GM12878 (cell line): ENCODE measurements around the gene BRD1. TPM values are rescaled to one million over a fixed set of nuclear protein-coding genes. Genes with fewer than 3 reads are reported as not detected.

Experiments
- ATAC-seq: fragments of 200-7000 bp; cut with Tn5 transposase; 3 replicates; pipeline ENCODE4 v1.9.1; 2020; ENCODE audit warnings: mild to moderate bottlenecking, moderate library complexity
- BruUV-seq: library from RNA; stranded (reverse); fragments of 400-500 nt; replicated peaks from 2 replicates; lab custom pipeline; 2021; lab: Mats Ljungman, UMichigan
- CTCF ChIA-PET: fragments of 300-600 bp; sonication (Branson Sonifier 250); formaldehyde crosslinking; extraction: SDS; loops from one replicate; lab custom pipeline; 2021; ENCODE audit warnings: inconsistent platforms; lab: Yijun Ruan, JAX
- POLR2A ChIA-PET: fragments of 350-600 bp; formaldehyde crosslinking; extraction: SDS; loops from one replicate; lab custom pipeline; 2021; ENCODE audit warnings: inconsistent platforms; lab: Charles Lee
- RAD21 ChIA-PET: fragments of 300-600 bp; sonication (Branson Sonifier 250); formaldehyde crosslinking; loops from one replicate; lab custom pipeline; 2023; ENCODE audit warnings: antibody characterized with exemption; ENCODE audit not compliant: unreplicated experiment; lab: Charles Lee
- SMC1A ChIA-PET: fragments of 300-600 bp; sonication (Branson Sonifier 250); formaldehyde crosslinking; loops from one replicate; lab custom pipeline; 2023; ENCODE audit not compliant: unreplicated experiment, uncharacterized antibody; lab: Charles Lee
- DNase-seq: peaks from one replicate; pipeline ENCODE4 v3.0.0-alpha.2; 2011; ENCODE audit warnings: low read depth, low spot score
- FAIRE-seq: peaks from 3 replicates; lab custom pipeline; 2011; peaks lifted over from hg19 to GRCh38; lab: Jason Lieb, UNC
- H2AFZ ChIP-seq: 2 replicates; pipeline ENCODE4 v1.6.0; 2011; ENCODE audit warnings: low read depth, low read length, control low read depth; ENCODE audit not compliant: control insufficient read depth
- H3K27ac ChIP-seq: 2 replicates; pipeline ENCODE4 v1.5.1; 2011; ENCODE audit warnings: control low read depth; ENCODE audit not compliant: control insufficient read depth, insufficient read depth
- H3K27me3 ChIP-seq, 2 experiments: replicated peaks in 1 of 2; 2 replicates each; pipeline versions ENCODE4 v1.6.0 to v1.6.1; 2011; ENCODE audit warnings: low read length in 1 of 2; ENCODE audit not compliant: control insufficient read depth in 2 of 2, insufficient read depth in 2 of 2
- H3K36me3 ChIP-seq, 2 experiments: 2 replicates each; pipeline ENCODE4 v1.5.1; 2011; ENCODE audit warnings: low read length in 1 of 2; ENCODE audit not compliant: control insufficient read depth in 2 of 2, insufficient read depth in 2 of 2
- H3K4me1 ChIP-seq: 2 replicates; pipeline ENCODE4 v1.6.1; 2011; ENCODE audit warnings: mild to moderate bottlenecking, low read length, moderate library complexity, mixed read lengths; ENCODE audit not compliant: control insufficient read depth, insufficient read depth
- H3K4me2 ChIP-seq: 2 replicates; pipeline ENCODE4 v1.6.0; 2011; ENCODE audit warnings: control low read depth; ENCODE audit not compliant: control insufficient read depth, insufficient read depth
- H3K4me3 ChIP-seq: fragments of 200-600 bp; sonication (generic); 2 replicates; pipeline ENCODE4 v1.5.1; 2016
- H3K79me2 ChIP-seq: 2 replicates; pipeline ENCODE4 v1.6.0; 2011; ENCODE audit warnings: low read length; ENCODE audit not compliant: control insufficient read depth, insufficient read depth
- H3K9ac ChIP-seq: 2 replicates; pipeline ENCODE4 v1.8.0; 2011; ENCODE audit warnings: low read length, control low read depth, mixed read lengths; ENCODE audit not compliant: control insufficient read depth, insufficient read depth
- H3K9me3 ChIP-seq: replicated peaks from 3 replicates; pipeline ENCODE4 v1.5.1; 2011; ENCODE audit warnings: mild to moderate bottlenecking, low read length; ENCODE audit not compliant: control insufficient read depth, insufficient read depth
- H4K20me1 ChIP-seq: 2 replicates; pipeline ENCODE4 v1.6.0; 2011; ENCODE audit not compliant: control insufficient read depth, insufficient read depth
- ASH2L ChIP-seq: fragments of 300-600, 200-600 bp; sonication (generic); IDR thresholded peaks from 2 replicates; pipeline ENCODE4 v1.6.1; 2017; ENCODE audit warnings: low read depth, mild to moderate bottlenecking, borderline replicate concordance
- BHLHE40 ChIP-seq, 2 experiments: fragments of 450-650 bp in 1 of 2; IDR thresholded peaks; 2 replicates each; pipeline ENCODE4 v1.6.1; 2011 to 2017; ENCODE audit warnings: low read depth in 2 of 2, borderline replicate concordance in 1 of 2, improper control_type of control experiment in 1 of 2, low read length in 1 of 2, mild to moderate bottlenecking in 1 of 2
- CREM ChIP-seq: IDR thresholded peaks from 2 replicates; pipeline ENCODE4 v1.6.1; 2014; ENCODE audit warnings: antibody characterized with exemption, low read depth
- JUNB ChIP-seq: IDR thresholded peaks from 2 replicates; pipeline ENCODE4 v1.6.1; 2016; ENCODE audit warnings: antibody characterized with exemption, mild to moderate bottlenecking
- MXI1 ChIP-seq: fragments of 150-350 bp; IDR thresholded peaks from 2 replicates; pipeline ENCODE4 v1.6.1; 2011; ENCODE audit warnings: low read depth, mild to moderate bottlenecking, inconsistent platforms, low read length, improper control_type of control experiment
- NBN ChIP-seq: fragments of 450-650 bp; IDR thresholded peaks from 2 replicates; pipeline ENCODE4 v1.6.1; 2016
- POLR2AphosphoS5 ChIP-seq: IDR thresholded peaks from 2 replicates; pipeline ENCODE4 v1.6.1; 2011; ENCODE audit warnings: mild to moderate bottlenecking, low read length, inconsistent platforms
- RB1 ChIP-seq: fragments of 450-650 bp; formaldehyde crosslinking; IDR thresholded peaks from 2 replicates; pipeline ENCODE4 v1.6.1; 2017; ENCODE audit warnings: mild to moderate bottlenecking, borderline replicate concordance
- RUNX3 ChIP-seq: IDR thresholded peaks from 2 replicates; pipeline ENCODE4 v1.6.1; 2012; ENCODE audit warnings: low read length, inconsistent platforms
- SIN3A ChIP-seq: IDR thresholded peaks from 2 replicates; pipeline ENCODE4 v1.6.1; 2012; ENCODE audit warnings: low read depth, low read length, improper control_type of control experiment
- SMAD5 ChIP-seq: IDR thresholded peaks from 2 replicates; pipeline ENCODE4 v1.6.1; 2016; ENCODE audit warnings: antibody characterized with exemption, low read depth
- STAT3 ChIP-seq: IDR thresholded peaks from 2 replicates; pipeline ENCODE4 v1.6.1; 2011; ENCODE audit warnings: low read depth, low read length, improper control_type of control experiment
- ZNF207 ChIP-seq: fragments of 450-650 bp; IDR thresholded peaks from 2 replicates; pipeline ENCODE4 v1.6.1; 2014; ENCODE audit warnings: antibody characterized with exemption, mild to moderate bottlenecking, borderline replicate concordance
- ZNF592 ChIP-seq: fragments of 450-650 bp; IDR thresholded peaks from 2 replicates; pipeline ENCODE4 v1.6.1; 2017; ENCODE audit warnings: mild to moderate bottlenecking, moderate library complexity
- WGBS: methylation state at CpG from one replicate; pipeline ENCODE4 v1.1.6; 2016; ENCODE audit warnings: low lambda C conversion rate; ENCODE audit not compliant: insufficient replicate concordance, insufficient coverage; ENCODE audit errors: missing lambda C conversion rate; 5-methylcytosine and 5-hydroxymethylcytosine counted together
- in situ Hi-C: fragments of 300-500 bp; cut with MboI; formaldehyde crosslinking; loops from 9 replicates; pipeline ENCODE4 v1.14.3; 2018; ENCODE audit warnings: mixed read lengths
- intact Hi-C: fragments of 100-400 bp; cut with micrococcal nuclease; formaldehyde crosslinking; loops from one replicate; pipeline ENCODE4 v1.14.2; 2022; ENCODE audit not compliant: unreplicated experiment
- polyA plus RNA-seq, 11 experiments: library from polyadenylated mRNA; depleted of rRNA in 4 of 11; unstranded in 6 of 11; stranded (reverse) in 5 of 11; fragments of >200 nt; fragmentation: Nextera tagmentation in 4 of 11; fragmentation: Illumina TruSeq in 1 of 11; extraction: Ambion mirVana in 4 of 11; extraction: Trizol in 1 of 11; gene quantifications; 1 replicate in 1 of 11; 2 replicates in 10 of 11; pipeline versions ENCODE4 v1.2.1 to v1.2.3, GENCODE V29; 2011 to 2016; ENCODE audit warnings: inconsistent platforms in 2 of 11, missing spikeins in 2 of 11, low read depth in 1 of 11
- total RNA-seq, 4 experiments: library from RNA; depleted of rRNA in 3 of 4; stranded (reverse); fragments of >200 nt in 3 of 4; fragmentation: Illumina TruSeq in 1 of 4; extraction: Trizol in 1 of 4; gene quantifications; 2 replicates each; pipeline versions ENCODE4 v1.2.1 to v1.2.3, GENCODE V29; 2013 to 2021
- TF ChIP-seq, protein P1 (sequence below): fragments of 450-650 bp; conservative IDR thresholded peaks from 2 replicates; pipeline ENCODE4 v1.6.1; 2017; ENCODE audit warnings: mild to moderate bottlenecking, moderate library complexity

BRD1 gene
- total and polyA plus RNA-seq, 10 of the 15 experiments (the other 5 are each of a cell fraction or from before 2014, with no cell fraction given) = 0.90 to 26.4 (median 7.1) TPM

DNA sequence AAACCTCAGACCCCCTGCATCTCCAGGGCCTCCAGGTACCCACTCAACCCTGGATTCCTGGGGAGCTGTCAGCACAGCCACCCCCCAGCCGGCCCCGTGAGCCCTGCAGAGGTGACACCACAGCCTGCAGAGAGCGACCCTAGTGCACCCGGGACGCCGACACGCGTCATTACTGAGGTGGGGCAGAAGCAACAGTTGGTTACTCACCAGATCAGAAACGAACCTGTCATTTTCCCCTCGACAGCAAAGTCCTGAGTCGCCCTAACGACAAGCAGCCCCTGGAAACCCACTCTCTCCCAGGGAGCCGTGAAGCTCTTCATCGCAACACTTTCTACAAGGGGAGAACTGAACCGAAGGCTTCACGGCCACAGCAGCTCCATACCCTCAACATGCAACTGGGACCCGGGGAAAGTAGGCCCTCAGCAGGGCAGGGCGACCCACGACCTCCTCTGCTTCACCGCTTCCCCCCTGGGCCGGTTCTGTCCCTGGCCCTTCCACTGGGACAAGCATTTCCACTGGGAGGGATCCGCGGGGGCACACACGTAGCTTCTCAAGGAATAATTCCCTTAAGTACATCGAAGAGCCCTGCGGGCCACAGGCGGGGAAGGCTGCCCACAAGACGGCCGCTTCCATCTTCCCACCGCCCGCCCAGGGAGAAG lies 1.6 kb downstream of the BRD1 start:
- DNase-seq (no peak), ATAC-seq (peak; percentile 67), FAIRE-seq (no peak)
- peaks cover 3% of the 10 kb centered on the region for H3K9me3 ChIP-seq
- H3K27me3 ChIP-seq = no peaks in the 10 kb centered on the region
- peak overlapping the region; percentile 80 for H3K4me2 ChIP-seq
- WGBS = 3% methylated on average over 31 of the region's 31 CpGs
- no peak overlapping the region for H2AFZ ChIP-seq
- in situ Hi-C loops (no loop called here), intact Hi-C loops (loop anchor here (2.0 kb wide), 1 partner anchor 93 kb away; the partner anchor contains the start of genes ALG12 and CRELD2)
- peak overlapping the region; percentile 89 for H3K4me3 ChIP-seq
- peak overlapping the region; percentile 78 for H3K27ac ChIP-seq
- ChIA-PET CTCF (interaction anchor here (0.7 to 1.4 kb wide), 3 partner anchors 13 to 30 kb away, joined by 3 to 4 read pairs (median 3); no protein-coding TSS in a partner anchor), POLR2A (interaction anchor here (0.9 to 1.3 kb wide), 4 partner anchors 28 to 55 kb away, joined by 3 to 6 read pairs (median 4); no protein-coding TSS in a partner anchor), RAD21 (interaction anchor here (1.2 to 1.4 kb wide), 2 partner anchors 54 to 55 kb away, joined by 3 to 7 read pairs; no protein-coding TSS in a partner anchor), SMC1A (interaction anchor here (1.6 kb wide), 1 partner anchor 55 kb away, joined by 4 read pairs; no protein-coding TSS in a partner anchor)
- peaks cover 16 to 20% of the 10 kb centered on the region in 2 experiments; a peak in 3 of 4 replicates for H3K36me3 ChIP-seq
- H4K20me1 ChIP-seq = peaks cover 16% of the 10 kb centered on the region
- peak overlapping the region; percentile 73 for H3K9ac ChIP-seq
- no TSS peak for BruUV-seq
- peaks cover 35% of the 10 kb centered on the region for H3K4me1 ChIP-seq
- peaks cover 58% of the 10 kb centered on the region for H3K79me2 ChIP-seq
- TF ChIP-seq ASH2L = no peak
- TF ChIP-seq RUNX3 = no peak
- TF ChIP-seq ZNF207 = no peak
- no peak for TF ChIP-seq RB1
- no peak for TF ChIP-seq SMAD5
- TF ChIP-seq, protein P1, sequence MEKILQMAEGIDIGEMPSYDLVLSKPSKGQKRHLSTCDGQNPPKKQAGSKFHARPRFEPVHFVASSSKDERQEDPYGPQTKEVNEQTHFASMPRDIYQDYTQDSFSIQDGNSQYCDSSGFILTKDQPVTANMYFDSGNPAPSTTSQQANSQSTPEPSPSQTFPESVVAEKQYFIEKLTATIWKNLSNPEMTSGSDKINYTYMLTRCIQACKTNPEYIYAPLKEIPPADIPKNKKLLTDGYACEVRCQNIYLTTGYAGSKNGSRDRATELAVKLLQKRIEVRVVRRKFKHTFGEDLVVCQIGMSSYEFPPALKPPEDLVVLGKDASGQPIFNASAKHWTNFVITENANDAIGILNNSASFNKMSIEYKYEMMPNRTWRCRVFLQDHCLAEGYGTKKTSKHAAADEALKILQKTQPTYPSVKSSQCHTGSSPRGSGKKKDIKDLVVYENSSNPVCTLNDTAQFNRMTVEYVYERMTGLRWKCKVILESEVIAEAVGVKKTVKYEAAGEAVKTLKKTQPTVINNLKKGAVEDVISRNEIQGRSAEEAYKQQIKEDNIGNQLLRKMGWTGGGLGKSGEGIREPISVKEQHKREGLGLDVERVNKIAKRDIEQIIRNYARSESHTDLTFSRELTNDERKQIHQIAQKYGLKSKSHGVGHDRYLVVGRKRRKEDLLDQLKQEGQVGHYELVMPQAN = 0 out of 2 replicates have a peak, but pooled peaks have one; percentile 8
- TF ChIP-seq ZNF592 = no peak
- no peak for TF ChIP-seq JUNB
- no peak for TF ChIP-seq STAT3
- peak in 1 of 2 experiments; percentile 27; a peak in 1 of 4 replicates for TF ChIP-seq BHLHE40 (IDR thresholded peaks at IDR 0.05; ENCODE audit: borderline replicate concordance in 1 of 2, low read depth in 2 of 2, low read length in 1 of 2)
- no peak for TF ChIP-seq NBN
- no peak for TF ChIP-seq CREM
- TF ChIP-seq POLR2AphosphoS5 = peak; percentile 45; the same call in 1 of the 2 replicates
- TF ChIP-seq MXI1 = peak; percentile 48; the same call in 1 of the 2 replicates
- 0 out of 2 replicates have a peak, but pooled peaks have one; percentile 49 for TF ChIP-seq SIN3A
